ENCODE data around the gene NUDT14.

NUDT14 gene

DNA sequence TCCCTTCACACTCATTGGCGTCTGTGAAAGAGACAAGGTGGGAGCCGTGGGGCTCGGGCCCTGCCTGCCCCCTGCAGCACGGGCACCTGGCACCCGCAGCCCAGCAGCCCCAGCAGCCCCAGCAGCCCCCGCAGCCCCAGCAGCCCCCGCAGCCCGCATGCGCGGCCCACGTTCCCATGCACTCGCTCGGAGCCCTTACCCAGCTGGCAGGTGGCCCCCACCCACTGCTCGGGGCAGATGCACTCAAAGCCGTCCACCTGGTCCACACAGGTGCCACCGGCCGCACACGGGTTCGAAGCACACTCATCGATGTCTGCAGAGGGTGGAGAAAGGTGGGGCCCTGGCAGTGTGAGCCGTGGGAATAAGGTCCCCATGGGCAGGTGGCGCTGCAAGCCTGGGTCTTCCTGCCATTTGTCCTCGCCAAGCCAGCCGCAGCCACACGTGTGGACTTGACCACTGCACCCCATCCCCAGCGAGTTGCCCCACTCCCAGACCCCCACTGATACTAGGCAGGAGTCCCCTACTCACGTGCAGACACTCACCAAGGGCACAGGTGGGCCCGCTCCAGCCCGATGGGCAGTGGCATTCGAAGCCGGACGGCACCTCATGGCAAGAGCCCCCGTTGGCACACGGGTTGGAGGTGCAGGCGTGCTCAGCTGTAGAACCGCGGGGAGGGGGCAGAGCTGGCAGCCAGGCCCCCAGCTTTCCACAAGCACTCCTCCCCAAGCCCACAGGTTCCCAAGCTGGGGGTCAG, 29.9 kb downstream of the NUDT14 start:
- Histone ChIP-seq H3K36me3 (ENCODE audit: insufficient read depth, low read length) (no peaks in the 10 kb centered on the region), H3K79me2 (ENCODE audit: insufficient read depth, low read length) (no peaks in the 10 kb centered on the region), H3K9me2 (replicated peaks; ENCODE audit: low read depth, low read length) (no peaks in the 10 kb centered on the region), H3K4me1 (ENCODE audit: insufficient read depth, low read length, poor library complexity, severe bottlenecking) (no peaks in the 10 kb centered on the region), H3K9ac (ENCODE audit: low read depth, low read length, poor library complexity, severe bottlenecking) (no peak overlapping the region), H3K27me3 (ENCODE audit: insufficient read depth, low read length, poor library complexity, severe bottlenecking) (no peaks in the 10 kb centered on the region), H3F3A (ENCODE audit: low read depth) (no peaks in the 10 kb centered on the region), H3K9me3 (ENCODE audit: insufficient read depth, low read depth, low read length) (no peaks in the 10 kb centered on the region), H3K4me3 (ENCODE audit: low read length, poor library complexity, severe bottlenecking) (no peak overlapping the region), H3K4me2 (ENCODE audit: low read depth, low read length, poor library complexity, severe bottlenecking) (no peak overlapping the region), H2AFZ (ENCODE audit: low read length) (no peak overlapping the region), H4K20me1 (ENCODE audit: insufficient read depth, low read length, poor library complexity, severe bottlenecking) (no peaks in the 10 kb centered on the region)
- no peak for TF ChIP-seq EZH2phosphoT487 (IDR thresholded peaks at IDR 0.05; ENCODE audit: borderline replicate concordance)
- TF ChIP-seq, protein P1, sequence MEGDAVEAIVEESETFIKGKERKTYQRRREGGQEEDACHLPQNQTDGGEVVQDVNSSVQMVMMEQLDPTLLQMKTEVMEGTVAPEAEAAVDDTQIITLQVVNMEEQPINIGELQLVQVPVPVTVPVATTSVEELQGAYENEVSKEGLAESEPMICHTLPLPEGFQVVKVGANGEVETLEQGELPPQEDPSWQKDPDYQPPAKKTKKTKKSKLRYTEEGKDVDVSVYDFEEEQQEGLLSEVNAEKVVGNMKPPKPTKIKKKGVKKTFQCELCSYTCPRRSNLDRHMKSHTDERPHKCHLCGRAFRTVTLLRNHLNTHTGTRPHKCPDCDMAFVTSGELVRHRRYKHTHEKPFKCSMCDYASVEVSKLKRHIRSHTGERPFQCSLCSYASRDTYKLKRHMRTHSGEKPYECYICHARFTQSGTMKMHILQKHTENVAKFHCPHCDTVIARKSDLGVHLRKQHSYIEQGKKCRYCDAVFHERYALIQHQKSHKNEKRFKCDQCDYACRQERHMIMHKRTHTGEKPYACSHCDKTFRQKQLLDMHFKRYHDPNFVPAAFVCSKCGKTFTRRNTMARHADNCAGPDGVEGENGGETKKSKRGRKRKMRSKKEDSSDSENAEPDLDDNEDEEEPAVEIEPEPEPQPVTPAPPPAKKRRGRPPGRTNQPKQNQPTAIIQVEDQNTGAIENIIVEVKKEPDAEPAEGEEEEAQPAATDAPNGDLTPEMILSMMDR (conservative IDR thresholded peaks at IDR 0.05; ENCODE audit: low read length) = no peak

DNA sequence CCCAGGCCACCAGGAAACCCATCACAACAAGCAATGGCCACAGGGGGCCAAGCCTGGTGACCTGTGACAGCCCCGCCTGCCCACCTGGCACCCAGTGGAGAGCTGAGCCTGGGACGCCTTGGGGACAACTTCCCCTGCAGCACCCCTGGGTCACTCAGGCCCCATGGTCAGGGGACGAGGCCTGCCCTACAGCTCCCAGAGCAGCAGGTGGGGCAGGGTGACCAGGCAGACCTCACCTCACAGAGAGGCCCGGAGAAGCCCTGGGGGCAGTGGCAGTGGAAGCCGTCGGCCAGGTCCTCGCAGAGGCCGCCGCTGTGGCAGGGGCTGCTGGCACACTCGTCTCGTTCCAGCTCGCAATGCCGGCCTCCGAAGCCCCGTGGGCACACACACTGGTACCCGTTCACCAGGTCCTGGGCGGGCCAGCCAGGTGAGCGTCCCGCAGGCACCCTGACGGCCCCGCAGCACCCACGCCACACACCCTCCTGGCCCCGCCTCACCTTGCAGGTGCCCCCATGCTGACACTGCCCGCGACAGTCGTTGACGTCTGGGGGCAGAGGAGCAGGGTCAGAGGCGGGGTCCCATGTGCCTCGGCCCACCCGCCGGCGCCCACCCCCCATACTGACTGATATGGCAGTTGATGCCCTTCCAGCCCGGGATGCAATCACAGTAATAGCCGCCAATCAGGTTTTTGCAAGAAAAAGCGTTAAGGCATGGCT, 30.6 kb downstream of the NUDT14 start:
- no peaks in the 10 kb centered on the region for H3F3A ChIP-seq (ENCODE audit: low read depth)
- TF ChIP-seq, protein P1 (conservative IDR thresholded peaks at IDR 0.05; ENCODE audit: low read length) = no peak
- TF ChIP-seq EZH2phosphoT487 (IDR thresholded peaks at IDR 0.05; ENCODE audit: borderline replicate concordance) = no peak
- H3K9me3 ChIP-seq (ENCODE audit: insufficient read depth, low read depth, low read length) = no peaks in the 10 kb centered on the region
- H3K4me3 ChIP-seq (ENCODE audit: low read length, poor library complexity, severe bottlenecking) = no peak overlapping the region
- no peaks in the 10 kb centered on the region for H3K36me3 ChIP-seq (ENCODE audit: insufficient read depth, low read length)
- no peak overlapping the region for H3K9ac ChIP-seq (ENCODE audit: low read depth, low read length, poor library complexity, severe bottlenecking)
- H3K4me1 ChIP-seq (ENCODE audit: insufficient read depth, low read length, poor library complexity, severe bottlenecking) = no peaks in the 10 kb centered on the region
- no peak overlapping the region for H2AFZ ChIP-seq (ENCODE audit: low read length)
- H3K4me2 ChIP-seq (ENCODE audit: low read depth, low read length, poor library complexity, severe bottlenecking) = no peak overlapping the region
- no peaks in the 10 kb centered on the region for H3K27me3 ChIP-seq (ENCODE audit: insufficient read depth, low read length, poor library complexity, severe bottlenecking)
- no peaks in the 10 kb centered on the region for H3K9me2 ChIP-seq (replicated peaks; ENCODE audit: low read depth, low read length)
- H4K20me1 ChIP-seq (ENCODE audit: insufficient read depth, low read length, poor library complexity, severe bottlenecking) = no peaks in the 10 kb centered on the region
- no peaks in the 10 kb centered on the region for H3K79me2 ChIP-seq (ENCODE audit: insufficient read depth, low read length)

DNA sequence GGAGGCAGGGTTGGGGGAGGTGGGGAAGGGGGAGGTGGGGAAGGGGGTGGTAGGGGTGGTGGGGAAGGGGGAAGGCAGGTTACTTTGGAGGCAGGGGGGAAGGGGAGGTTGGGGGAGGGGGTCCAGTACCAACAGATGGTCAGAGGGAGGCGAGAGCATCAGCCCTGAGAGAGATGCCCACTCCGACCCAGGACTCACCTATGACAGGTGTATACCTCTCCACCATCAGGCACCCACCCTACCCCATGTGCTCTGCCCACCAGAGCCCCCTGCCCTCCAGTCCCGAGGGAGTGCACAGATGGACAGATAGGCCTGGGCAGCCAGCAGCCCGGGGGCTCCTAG, 31.1 kb downstream of the NUDT14 start:
- Histone ChIP-seq H3K79me2 (ENCODE audit: insufficient read depth, low read length) (no peaks in the 10 kb centered on the region), H2AFZ (ENCODE audit: low read length) (no peak overlapping the region), H3K9me2 (replicated peaks; ENCODE audit: low read depth, low read length) (no peaks in the 10 kb centered on the region), H3K36me3 (ENCODE audit: insufficient read depth, low read length) (no peaks in the 10 kb centered on the region), H3K27me3 (ENCODE audit: insufficient read depth, low read length, poor library complexity, severe bottlenecking) (no peaks in the 10 kb centered on the region), H4K20me1 (ENCODE audit: insufficient read depth, low read length, poor library complexity, severe bottlenecking) (no peaks in the 10 kb centered on the region), H3K4me3 (ENCODE audit: low read length, poor library complexity, severe bottlenecking) (no peak overlapping the region), H3K4me2 (ENCODE audit: low read depth, low read length, poor library complexity, severe bottlenecking) (no peak overlapping the region), H3K4me1 (ENCODE audit: insufficient read depth, low read length, poor library complexity, severe bottlenecking) (no peaks in the 10 kb centered on the region), H3F3A (ENCODE audit: low read depth) (no peaks in the 10 kb centered on the region), H3K9me3 (ENCODE audit: insufficient read depth, low read depth, low read length) (no peaks in the 10 kb centered on the region), H3K9ac (ENCODE audit: low read depth, low read length, poor library complexity, severe bottlenecking) (no peak overlapping the region)
- TF ChIP-seq EZH2phosphoT487 (IDR thresholded peaks at IDR 0.05; ENCODE audit: borderline replicate concordance) = no peak
- TF ChIP-seq, protein P1 (conservative IDR thresholded peaks at IDR 0.05; ENCODE audit: low read length) = no peak
